Thyroid gland (tissue), 4 donors: ENCODE data around the gene ZCWPW2. TPM values are rescaled to one million over a fixed set of nuclear protein-coding genes. Genes with fewer than 3 reads are reported as not detected.

Experiments
- DNase-seq, 2 donors: peaks; one replicate each; pipeline ENCODE4 v3.0.0-alpha.2; 2019
- H3K27ac ChIP-seq, 3 donors: fragments of 200-600 bp; sonication (generic); 1 replicate in 2 of 3; 2 replicates in 1 of 3; pipeline ENCODE4 v1.5.1; 2016 to 2019; ENCODE audit warnings: mild to moderate bottlenecking in 1 of 3, moderate library complexity in 1 of 3
- H3K27me3 ChIP-seq: fragments of 200-600 bp; sonication (generic); one replicate; pipeline ENCODE4 v1.5.1; 2019
- H3K36me3 ChIP-seq, 2 donors: fragments of 200-600 bp; sonication (generic); one replicate each; pipeline ENCODE4 v1.5.1; 2016 to 2019
- H3K4me1 ChIP-seq, 2 donors: fragments of 200-600 bp; sonication (generic); one replicate each; pipeline ENCODE4 v1.5.1; 2017 to 2019
- H3K4me3 ChIP-seq, 3 donors: fragments of 200-600 bp; sonication (generic); replicated peaks in 1 of 3; 1 replicate in 2 of 3; 2 replicates in 1 of 3; pipeline ENCODE4 v1.5.1; 2016; ENCODE audit warnings: mild to moderate bottlenecking in 1 of 3
- H3K9me3 ChIP-seq: fragments of 200-600 bp; sonication (generic); one replicate; pipeline ENCODE4 v1.5.1; 2017
- CTCF ChIP-seq, 6 experiments: fragments of 200-600 bp in 3 of 6; fragments of 450-650 bp in 3 of 6; sonication (generic) in 3 of 6; IDR thresholded peaks; one replicate each; pipeline ENCODE4 v1.5.1; 2016 to 2019; ENCODE audit warnings: antibody characterized with exemption in 6 of 6, mild to moderate bottlenecking in 2 of 6, inconsistent platforms in 1 of 6, moderate library complexity in 1 of 6
- POLR2A ChIP-seq, 2 donors: fragments of 450-650 bp; IDR thresholded peaks; one replicate each; pipeline ENCODE4 v1.6.1; 2017; ENCODE audit warnings: antibody characterized with exemption in 2 of 2, mild to moderate bottlenecking in 2 of 2, moderate library complexity in 1 of 2
- WGBS, 2 donors: methylation state at CpG; one replicate each; pipeline ENCODE4 v1.1.5; 2017; 5-methylcytosine and 5-hydroxymethylcytosine counted together
- intact Hi-C: fragments of 100-400 bp; cut with DNase I; formaldehyde crosslinking; loops from one replicate; pipeline ENCODE4 v1.15.1; 2023
- total RNA-seq, 4 donors: library from RNA; depleted of rRNA; stranded (reverse); fragments of >200 nt; gene quantifications; one replicate each; pipeline ENCODE4 v1.2.3, GENCODE V29; 2016

Gene ZCWPW2
- total RNA-seq, 4 donors from 2014 or later = 0.49 to 2.6 (median 1.1) TPM; not detected in 1

- Histone ChIP-seq H3K4me3 (no peak overlapping the region), H3K9me3 (no peaks in the 10 kb centered on the region), H3K4me1 (no peaks in the 10 kb centered on the region), H3K27ac (no peak overlapping the region), H3K27me3 (no peaks in the 10 kb centered on the region), H3K36me3 (no peaks in the 10 kb centered on the region)
- WGBS, 2 donors = 78 to 79% methylated on average over 1 of the region's 1 CpG
- TF ChIP-seq POLR2A (IDR thresholded peaks at IDR 0.05) (no peak), CTCF (IDR thresholded peaks at IDR 0.05) (no peak)
- DNase-seq = no peak
- intact Hi-C loops = no loop called here
These were observed 57.7 kb downstream of the ZCWPW2 start for GRCh38 chr3:28406241-28406640.

- no peaks in the 10 kb centered on the region for H3K36me3 ChIP-seq
- H3K9me3 ChIP-seq = no peaks in the 10 kb centered on the region
- TF ChIP-seq CTCF (IDR thresholded peaks at IDR 0.05) = no peak
- no peak for TF ChIP-seq POLR2A (IDR thresholded peaks at IDR 0.05)
- no peak overlapping the region for H3K4me3 ChIP-seq
- intact Hi-C loops = no loop called here
- no peak overlapping the region for H3K27ac ChIP-seq
- no peaks in the 10 kb centered on the region for H3K27me3 ChIP-seq
- DNase-seq = no peak
- H3K4me1 ChIP-seq = no peaks in the 10 kb centered on the region
These were observed 100.9 kb downstream of the ZCWPW2 start for GRCh38 chr3:28449398-28449797.

GRCh38 chr3:28462866-28463265 is 114.3 kb downstream of the ZCWPW2 start:
- DNase-seq = no peak
- Histone ChIP-seq H3K36me3 (no peaks in the 10 kb centered on the region), H3K4me1 (no peaks in the 10 kb centered on the region), H3K9me3 (no peaks in the 10 kb centered on the region), H3K27me3 (no peaks in the 10 kb centered on the region), H3K27ac (no peak overlapping the region), H3K4me3 (no peak overlapping the region)
- intact Hi-C loops = no loop called here
- TF ChIP-seq CTCF (IDR thresholded peaks at IDR 0.05) (no peak), POLR2A (IDR thresholded peaks at IDR 0.05) (no peak)
- WGBS, 2 donors = 2 to 84% methylated on average over 1 of the region's 1 CpG

GRCh38 chr3:28467414-28467813 is 118.9 kb downstream of the ZCWPW2 start:
- DNase-seq = no peak
- H3K4me1 ChIP-seq = no peaks in the 10 kb centered on the region
- H3K4me3 ChIP-seq = no peak overlapping the region
- intact Hi-C loops = no loop called here
- H3K36me3 ChIP-seq = no peaks in the 10 kb centered on the region
- H3K27me3 ChIP-seq = no peaks in the 10 kb centered on the region
- 100% methylated on average over 1 of the region's 1 CpG for WGBS, 2 donors
- no peak overlapping the region for H3K27ac ChIP-seq
- no peak for TF ChIP-seq CTCF (IDR thresholded peaks at IDR 0.05)
- TF ChIP-seq POLR2A (IDR thresholded peaks at IDR 0.05) = no peak
- no peaks in the 10 kb centered on the region for H3K9me3 ChIP-seq

GRCh38 chr3:28476194-28476593 is 127.7 kb downstream of the ZCWPW2 start:
- Histone ChIP-seq H3K27me3 (no peaks in the 10 kb centered on the region), H3K4me1 (no peaks in the 10 kb centered on the region)
- intact Hi-C loops = no loop called here

More at GRCh38 chr3:28476194-28476593, 127.7 kb downstream of the ZCWPW2 start:
- no peak overlapping the region for H3K4me3 ChIP-seq
- no peaks in the 10 kb centered on the region for H3K36me3 ChIP-seq
- TF ChIP-seq POLR2A (IDR thresholded peaks at IDR 0.05) = no peak
- TF ChIP-seq CTCF (IDR thresholded peaks at IDR 0.05) = peak; percentile 15 to 67 (median 40)
- H3K9me3 ChIP-seq = no peaks in the 10 kb centered on the region
- no peak for DNase-seq
- H3K27ac ChIP-seq = no peak overlapping the region
